Muscle layer of duodenum (tissue), 2 donors: ENCODE data around the gene SULF2.

Experiments
- H3K27ac ChIP-seq: one replicate; pipeline ENCODE4 v1.7.0; 2013; ENCODE audit warnings: mild to moderate bottlenecking, low read length
- H3K27me3 ChIP-seq: one replicate; pipeline ENCODE4 v1.7.0; 2013; ENCODE audit warnings: low read depth, mild to moderate bottlenecking, control low read depth, low read length
- H3K36me3 ChIP-seq, 2 donors: one replicate each; pipeline ENCODE4 v1.7.0; 2013; ENCODE audit warnings: low read length in 2 of 2, control low read depth in 1 of 2, mild to moderate bottlenecking in 1 of 2; ENCODE audit not compliant: insufficient read depth in 2 of 2, control insufficient read depth in 1 of 2
- H3K4me1 ChIP-seq, 2 donors: one replicate each; pipeline ENCODE4 v1.7.0; 2013; ENCODE audit warnings: low read length in 2 of 2, mild to moderate bottlenecking in 2 of 2, control low read depth in 1 of 2, moderate library complexity in 1 of 2; ENCODE audit not compliant: insufficient read depth in 2 of 2, control insufficient read depth in 1 of 2
- H3K4me3 ChIP-seq, 2 donors: one replicate each; pipeline ENCODE4 v1.7.0; 2013; ENCODE audit warnings: low read length in 2 of 2, low read depth in 1 of 2, mild to moderate bottlenecking in 1 of 2
- H3K9me3 ChIP-seq, 2 donors: one replicate each; pipeline ENCODE4 v1.7.0; 2013; ENCODE audit warnings: low read length in 2 of 2, control low read depth in 1 of 2, mild to moderate bottlenecking in 1 of 2; ENCODE audit not compliant: control insufficient read depth in 1 of 2
- donor health status: healthy.

The SULF2 gene

GRCh38 chr20:47754946-47755652 lies 30.2 kb downstream of the SULF2 start:
- H3K36me3 ChIP-seq, result peaks cover 10 to 16% of the 10 kb centered on the region in 2 donors
- no peaks in the 10 kb centered on the region for H3K9me3 ChIP-seq
- no peaks in the 10 kb centered on the region for H3K4me1 ChIP-seq
- no peaks in the 10 kb centered on the region for H3K27me3 ChIP-seq
- no peak overlapping the region for H3K27ac ChIP-seq
- no peak overlapping the region for H3K4me3 ChIP-seq

- H3K27ac ChIP-seq, result no peak overlapping the region
- no peak overlapping the region for H3K4me3 ChIP-seq
- H3K4me1 ChIP-seq, result peaks cover 2 to 5% of the 10 kb centered on the region in 2 donors
- H3K27me3 ChIP-seq, result no peaks in the 10 kb centered on the region
- H3K9me3 ChIP-seq, result no peaks in the 10 kb centered on the region
- peaks cover 10 to 16% of the 10 kb centered on the region in 2 donors for H3K36me3 ChIP-seq
Measured at GRCh38 chr20:47754388-47754715, 30.9 kb downstream of the SULF2 start.

- peaks cover 10 to 16% of the 10 kb centered on the region in 2 donors for H3K36me3 ChIP-seq
- no peak overlapping the region for H3K4me3 ChIP-seq
- H3K27me3 ChIP-seq, result no peaks in the 10 kb centered on the region
- no peak overlapping the region for H3K27ac ChIP-seq
- H3K4me1 ChIP-seq, result peaks cover 6% of the 10 kb centered on the region in 2 donors
- H3K9me3 ChIP-seq, result no peaks in the 10 kb centered on the region
Measured at GRCh38 chr20:47753576-47754387, 31.5 kb downstream of the SULF2 start.

GRCh38 chr20:47751449-47751848 lies 33.8 kb downstream of the SULF2 start:
- Histone ChIP-seq H3K4me1 (peaks cover 6% of the 10 kb centered on the region in 2 donors), H3K27ac (no peak overlapping the region), H3K4me3 (no peak overlapping the region), H3K36me3 (peaks cover 10 to 11% of the 10 kb centered on the region in 2 donors), H3K27me3 (no peaks in the 10 kb centered on the region), H3K9me3 (no peaks in the 10 kb centered on the region)

GRCh38 chr20:47749339-47749738 lies 35.9 kb downstream of the SULF2 start:
- Histone ChIP-seq H3K27ac (no peak overlapping the region), H3K27me3 (no peaks in the 10 kb centered on the region), H3K4me3 (no peak overlapping the region), H3K4me1 (peaks cover 6% of the 10 kb centered on the region in 2 donors), H3K9me3 (no peaks in the 10 kb centered on the region), H3K36me3 (peaks cover 0 to 4% of the 10 kb centered on the region in 2 donors)

- peaks cover 0 to 4% of the 10 kb centered on the region in 2 donors for H3K36me3 ChIP-seq
- no peak overlapping the region for H3K27ac ChIP-seq
- peaks cover 6% of the 10 kb centered on the region in 2 donors for H3K4me1 ChIP-seq
- H3K9me3 ChIP-seq, result no peaks in the 10 kb centered on the region
- H3K4me3 ChIP-seq, result no peak overlapping the region
- no peaks in the 10 kb centered on the region for H3K27me3 ChIP-seq
Measured at GRCh38 chr20:47748823-47749222, 36.5 kb downstream of the SULF2 start.

GRCh38 chr20:47748069-47748468 lies 37.2 kb downstream of the SULF2 start:
- Histone ChIP-seq H3K4me1 (peaks cover 6% of the 10 kb centered on the region in 2 donors), H3K27me3 (no peaks in the 10 kb centered on the region), H3K27ac (no peak overlapping the region), H3K4me3 (no peak overlapping the region), H3K9me3 (no peaks in the 10 kb centered on the region), H3K36me3 (peaks cover 0 to 4% of the 10 kb centered on the region in 2 donors)

- H3K27ac ChIP-seq, result no peak overlapping the region
- H3K9me3 ChIP-seq, result no peaks in the 10 kb centered on the region
- H3K4me1 ChIP-seq, result peaks cover 6% of the 10 kb centered on the region in 2 donors
- H3K36me3 ChIP-seq, result peaks cover 0 to 4% of the 10 kb centered on the region in 2 donors
- H3K27me3 ChIP-seq, result no peaks in the 10 kb centered on the region
- H3K4me3 ChIP-seq, result no peak overlapping the region
Measured at GRCh38 chr20:47747669-47748031, 37.6 kb downstream of the SULF2 start.

GRCh38 chr20:47744803-47745202 lies 40.5 kb downstream of the SULF2 start:
- no peaks in the 10 kb centered on the region for H3K36me3 ChIP-seq
- no peak overlapping the region for H3K27ac ChIP-seq
- H3K4me3 ChIP-seq, result no peak overlapping the region
- H3K9me3 ChIP-seq, result no peaks in the 10 kb centered on the region
- peaks cover 6 to 22% of the 10 kb centered on the region in 2 donors for H3K4me1 ChIP-seq
- no peaks in the 10 kb centered on the region for H3K27me3 ChIP-seq

- H3K4me1 ChIP-seq, result peaks cover 0 to 16% of the 10 kb centered on the region in 2 donors
- no peak overlapping the region for H3K27ac ChIP-seq
- no peak overlapping the region for H3K4me3 ChIP-seq
- H3K36me3 ChIP-seq, result no peaks in the 10 kb centered on the region
- no peaks in the 10 kb centered on the region for H3K27me3 ChIP-seq
- H3K9me3 ChIP-seq, result no peaks in the 10 kb centered on the region
Measured at GRCh38 chr20:47743671-47744070, 41.6 kb downstream of the SULF2 start.

- H3K27ac ChIP-seq, result no peak overlapping the region
- H3K36me3 ChIP-seq, result peaks cover 0 to 5% of the 10 kb centered on the region in 2 donors
- H3K4me3 ChIP-seq, result no peak overlapping the region
- H3K4me1 ChIP-seq, result peaks cover 0 to 16% of the 10 kb centered on the region in 2 donors
- H3K9me3 ChIP-seq, result no peaks in the 10 kb centered on the region
- H3K27me3 ChIP-seq, result no peaks in the 10 kb centered on the region
Measured at GRCh38 chr20:47741669-47742608, 43.3 kb downstream of the SULF2 start.
